ENCODE measurements around the gene KYAT1. TPM values are rescaled to one million over a fixed set of nuclear protein-coding genes. Genes with fewer than 3 reads are reported as not detected.

KYAT1 gene
- total and polyA plus RNA-seq, 10 donors: 4.7 to 19.9 (median 6.6) TPM

DNA sequence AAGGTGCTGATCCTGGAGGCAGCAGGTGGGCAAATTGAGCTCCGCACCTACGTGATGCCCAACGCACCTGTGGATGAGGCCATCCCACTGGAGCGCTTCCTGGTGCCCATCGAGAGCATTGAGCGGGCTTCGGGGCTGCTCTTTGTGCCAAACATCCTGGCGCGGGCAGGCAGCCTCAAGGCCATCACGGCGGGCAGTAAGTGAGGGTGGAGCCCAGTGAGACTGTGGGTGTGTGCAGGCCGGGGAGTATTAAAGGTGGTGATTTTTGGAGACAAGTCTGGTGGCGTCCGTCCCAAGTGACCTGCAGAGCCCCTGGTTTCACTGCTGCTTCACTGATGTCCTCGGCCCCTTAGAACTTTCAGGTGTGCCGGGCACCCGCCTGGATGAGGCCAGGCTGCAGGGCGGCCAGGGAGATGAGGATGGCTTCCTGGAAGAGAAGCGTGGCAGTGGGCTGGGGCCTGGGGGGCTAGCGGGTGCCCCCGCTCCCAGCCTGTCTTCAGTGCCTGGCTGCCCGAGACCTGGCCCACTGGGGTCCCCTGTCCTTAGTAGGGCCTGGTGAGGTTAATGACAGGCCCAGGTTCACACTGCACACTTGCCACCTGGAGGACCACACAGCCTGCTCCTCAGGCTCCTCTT, 59.2 kb downstream of the KYAT1 start:
- Histone ChIP-seq H3K27ac (peak overlapping the region in 1 of 8 donors; percentile 6), H3K36me3 (peaks cover 0 to 70% (median 62%) of the 10 kb centered on the region in 6 donors), H3K4me3 (no peak overlapping the region), H3K27me3 (replicated peaks in 1 of 7) (no peaks in the 10 kb centered on the region), H3K9me3 (no peaks in the 10 kb centered on the region), H3K4me1 (peaks cover 7 to 43% (median 20%) of the 10 kb centered on the region in 6 donors)
- 81 to 87% (median 86%) methylated on average over 11 to 22 of the region's 22 CpGs for WGBS, 5 donors
- intact Hi-C loops (cut with DNase I; ENCODE audit: low total_unique reads): no loop called here
- TF ChIP-seq POLR2A (IDR thresholded peaks at IDR 0.05) (no peak), POLR2AphosphoS5 (IDR thresholded peaks at IDR 0.05) (peak in 2 of 3 donors; percentile 36 to 55)
- DNase-seq: no peak

DNA sequence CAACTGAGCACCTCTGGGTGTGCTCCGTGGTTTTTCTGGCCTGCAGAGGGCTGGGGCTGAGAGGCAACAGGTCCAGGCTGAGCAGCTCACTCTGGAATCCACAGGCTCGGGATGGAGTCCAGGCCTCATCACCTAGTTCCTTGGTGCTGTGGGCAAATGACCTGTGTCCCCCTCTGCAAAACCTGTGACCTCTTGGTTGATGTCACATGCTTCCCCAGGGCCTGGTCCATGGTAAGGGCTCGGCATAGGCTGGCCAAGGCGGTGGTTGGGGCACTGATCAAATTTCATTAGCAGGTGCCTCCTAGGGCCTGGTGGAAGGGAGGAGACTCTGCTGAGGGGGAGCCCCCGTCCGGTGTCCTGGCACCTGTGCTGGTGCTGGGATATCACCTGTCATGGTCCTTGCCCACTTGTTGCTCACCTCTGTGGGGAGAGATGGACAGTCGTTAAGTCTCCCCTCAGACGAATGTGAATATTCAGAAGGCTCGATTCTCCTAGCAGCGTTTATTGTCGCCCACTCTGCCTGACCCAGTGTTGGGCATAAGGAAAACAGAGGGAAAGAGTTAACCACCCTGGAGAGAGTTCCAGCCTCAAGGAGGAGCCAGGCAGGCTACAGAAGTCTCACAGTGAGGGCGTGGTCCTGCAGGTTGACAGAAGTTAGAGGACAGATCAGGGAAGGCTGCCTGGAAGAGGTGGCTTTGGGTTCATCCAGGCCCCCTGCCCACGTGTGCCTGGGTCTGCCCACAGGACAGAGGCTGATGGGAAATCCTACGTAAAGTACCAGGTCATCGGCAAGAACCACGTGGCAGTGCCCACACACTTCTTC, 60.0 kb downstream of the KYAT1 start:
- peaks cover 0 to 62% (median 56%) of the 10 kb centered on the region in 6 donors for H3K36me3 ChIP-seq

DNA sequence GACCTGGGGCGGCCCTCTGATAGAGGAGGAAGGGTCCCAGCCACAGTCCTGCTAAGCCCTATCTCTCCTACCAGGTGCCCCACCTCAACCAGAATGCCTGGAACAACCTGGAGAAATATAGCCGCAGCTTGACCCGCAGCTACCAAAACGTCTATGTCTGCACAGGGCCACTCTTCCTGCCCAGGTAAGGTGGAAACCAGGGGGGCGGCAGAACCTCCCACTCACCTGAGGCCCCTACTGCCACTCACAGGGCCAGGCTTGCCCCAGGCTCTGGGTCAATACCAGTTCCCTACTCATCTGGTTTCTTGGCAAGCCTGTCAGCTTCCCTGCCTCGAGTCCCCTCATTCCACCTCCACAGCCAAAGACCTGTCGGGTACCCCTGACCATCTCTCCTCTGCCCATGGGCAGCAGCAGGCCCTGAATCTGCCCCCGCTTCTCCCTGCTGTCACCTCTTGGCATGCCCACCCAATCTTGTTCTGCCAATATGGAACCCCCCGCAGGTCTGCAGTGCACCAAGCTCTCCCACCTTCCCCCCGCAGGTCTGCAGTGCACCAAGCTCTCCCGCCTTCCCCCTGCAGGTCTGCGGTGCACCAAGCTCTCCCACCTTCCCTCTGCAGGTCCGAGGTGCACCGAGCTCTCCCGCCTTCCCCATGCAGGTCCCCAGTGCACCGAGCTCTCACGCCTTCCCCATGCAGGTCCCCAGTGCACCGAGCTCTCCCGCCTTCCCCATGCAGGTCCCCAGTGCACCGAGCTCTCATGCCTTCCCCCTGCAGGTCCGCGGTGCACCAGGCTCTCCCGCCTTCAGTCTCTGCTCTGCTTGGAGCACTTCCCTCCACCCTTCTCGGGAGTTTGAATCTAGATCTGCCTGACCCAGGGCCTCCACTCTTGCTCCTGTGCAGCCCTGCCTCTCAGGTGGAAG, 60.8 kb downstream of the KYAT1 start:
- no peak overlapping the region for H3K27ac ChIP-seq
- H3K9me3 ChIP-seq: no peaks in the 10 kb centered on the region
- intact Hi-C loops (cut with DNase I; ENCODE audit: low total_unique reads): no loop called here
- H3K4me3 ChIP-seq: no peak overlapping the region
- no peak for DNase-seq
- peaks cover 7 to 41% (median 20%) of the 10 kb centered on the region in 6 donors for H3K4me1 ChIP-seq
- TF ChIP-seq POLR2A (IDR thresholded peaks at IDR 0.05) (no peak), POLR2AphosphoS5 (IDR thresholded peaks at IDR 0.05) (no peak)
- TF ChIP-seq, protein P1, sequence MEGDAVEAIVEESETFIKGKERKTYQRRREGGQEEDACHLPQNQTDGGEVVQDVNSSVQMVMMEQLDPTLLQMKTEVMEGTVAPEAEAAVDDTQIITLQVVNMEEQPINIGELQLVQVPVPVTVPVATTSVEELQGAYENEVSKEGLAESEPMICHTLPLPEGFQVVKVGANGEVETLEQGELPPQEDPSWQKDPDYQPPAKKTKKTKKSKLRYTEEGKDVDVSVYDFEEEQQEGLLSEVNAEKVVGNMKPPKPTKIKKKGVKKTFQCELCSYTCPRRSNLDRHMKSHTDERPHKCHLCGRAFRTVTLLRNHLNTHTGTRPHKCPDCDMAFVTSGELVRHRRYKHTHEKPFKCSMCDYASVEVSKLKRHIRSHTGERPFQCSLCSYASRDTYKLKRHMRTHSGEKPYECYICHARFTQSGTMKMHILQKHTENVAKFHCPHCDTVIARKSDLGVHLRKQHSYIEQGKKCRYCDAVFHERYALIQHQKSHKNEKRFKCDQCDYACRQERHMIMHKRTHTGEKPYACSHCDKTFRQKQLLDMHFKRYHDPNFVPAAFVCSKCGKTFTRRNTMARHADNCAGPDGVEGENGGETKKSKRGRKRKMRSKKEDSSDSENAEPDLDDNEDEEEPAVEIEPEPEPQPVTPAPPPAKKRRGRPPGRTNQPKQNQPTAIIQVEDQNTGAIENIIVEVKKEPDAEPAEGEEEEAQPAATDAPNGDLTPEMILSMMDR (IDR thresholded peaks at IDR 0.05 in 8 of 11, conservative IDR thresholded peaks at IDR 0.05 in 3 of 11): no peak
- no peaks in the 10 kb centered on the region for H3K27me3 ChIP-seq (replicated peaks in 1 of 7)
- 89 to 93% (median 91%) methylated on average over 24 of the region's 24 CpGs for WGBS, 5 donors
- peaks cover 0 to 54% (median 47%) of the 10 kb centered on the region in 6 donors for H3K36me3 ChIP-seq

More for the DNA sequence above, 60.0 kb downstream of the KYAT1 start:
- no peak overlapping the region for H3K4me3 ChIP-seq
- H3K27ac ChIP-seq: peak overlapping the region in 1 of 8 donors; percentile 6
- H3K9me3 ChIP-seq: no peaks in the 10 kb centered on the region
- TF ChIP-seq POLR2A (IDR thresholded peaks at IDR 0.05) (no peak), POLR2AphosphoS5 (IDR thresholded peaks at IDR 0.05) (no peak)
- TF ChIP-seq, protein P1 (IDR thresholded peaks at IDR 0.05 in 8 of 11, conservative IDR thresholded peaks at IDR 0.05 in 3 of 11): no peak
- intact Hi-C loops (cut with DNase I; ENCODE audit: low total_unique reads): no loop called here
- H3K27me3 ChIP-seq (replicated peaks in 1 of 7): no peaks in the 10 kb centered on the region
- H3K4me1 ChIP-seq: peaks cover 7 to 41% (median 20%) of the 10 kb centered on the region in 6 donors
- WGBS, 5 donors: 86 to 93% (median 92%) methylated on average over 15 to 16 of the region's 16 CpGs
- DNase-seq: no peak

All from spleen (tissue), 11 donors.